H1 (cell line): ENCODE data around the gene NEFH. TPM values are rescaled to one million over a fixed set of nuclear protein-coding genes. Genes with fewer than 3 reads are reported as not detected.

Experiments used
- CHD1 ChIP-seq: IDR thresholded peaks from 2 replicates; pipeline ENCODE4 v1.6.1; 2012; ENCODE audit warnings: low read depth, low read length, improper control_type of control experiment
- CHD7 ChIP-seq: fragments of 300-600 bp; sonication (generic); IDR thresholded peaks from 2 replicates; pipeline ENCODE4 v1.7.1; 2012; ENCODE audit warnings: low read length, moderate library complexity, mild to moderate bottlenecking, inconsistent platforms; ENCODE audit not compliant: insufficient replicate concordance
- GABPA ChIP-seq: IDR thresholded peaks from 2 replicates; pipeline ENCODE4 v1.6.1; 2011; ENCODE audit warnings: mild to moderate bottlenecking, low read length, moderate library complexity, borderline replicate concordance; ENCODE audit not compliant: insufficient read depth
- JUN ChIP-seq: IDR thresholded peaks from 2 replicates; pipeline ENCODE4 v1.6.1; 2011; ENCODE audit warnings: low read depth, mild to moderate bottlenecking, improper control_type of control experiment, low read length
- MAFK ChIP-seq: IDR thresholded peaks from 2 replicates; pipeline ENCODE4 v1.6.1; 2012; ENCODE audit warnings: low read depth, mild to moderate bottlenecking, improper control_type of control experiment, low read length
- POU5F1 ChIP-seq: IDR thresholded peaks from 2 replicates; pipeline ENCODE4 v1.6.1; 2011; ENCODE audit warnings: low read depth, mild to moderate bottlenecking, low read length, moderate library complexity
- SP2 ChIP-seq: IDR thresholded peaks from 2 replicates; pipeline ENCODE4 v1.6.1; 2012; ENCODE audit warnings: mild to moderate bottlenecking, low read length, inconsistent platforms
- TAF1 ChIP-seq: IDR thresholded peaks from 2 replicates; pipeline ENCODE4 v1.6.1; 2011; ENCODE audit warnings: mild to moderate bottlenecking, low read depth, low read length
- USF2 ChIP-seq: IDR thresholded peaks from 2 replicates; pipeline ENCODE4 v1.6.1; 2011; ENCODE audit warnings: low read length, improper control_type of control experiment
- polyA plus RNA-seq, 7 experiments: library from polyadenylated mRNA; depleted of rRNA in 3 of 7; stranded (reverse) in 5 of 7; unstranded in 2 of 7; fragments of >200 nt in 5 of 7; fragments of 200-250 nt in 2 of 7; gene quantifications; 1 replicate in 5 of 7; 2 replicates in 1 of 7; 4 replicates in 1 of 7; pipeline versions ENCODE4 v1.2.1 to v1.2.3, GENCODE V29; 2011 to 2013; ENCODE audit warnings: missing spikeins in 2 of 7, mixed read lengths in 2 of 7
- total RNA-seq: library from RNA; stranded (reverse); fragmentation: NEBNext Ultra II Directional; extraction: Animal tissue kit (Norgen Biotek cat#: 25700); gene quantifications from 2 replicates; pipeline ENCODE4 v1.2.1, GENCODE V29; 2021

NEFH gene
- total and polyA plus RNA-seq, 2 of the 8 experiments (the other 6 are each of a cell fraction or from before 2014, with no cell fraction given), result 0.57 to 2.3 TPM

GRCh38 chr22:29530716-29531115, 50.7 kb downstream of the NEFH start (continued):
- no peak for TF ChIP-seq CHD7
- TF ChIP-seq POU5F1, result no peak
- TF ChIP-seq TAF1, result no peak
- no peak for TF ChIP-seq MAFK
- no peak for TF ChIP-seq JUN
- no peak for TF ChIP-seq CHD1
- no peak for TF ChIP-seq USF2
- TF ChIP-seq GABPA, result no peak
- no peak for TF ChIP-seq SP2
